BLaER1 (cell line): ENCODE measurements around the gene AKIRIN1.
A peak's percentile ranks its signal among the peaks of the same experiment; 100 is the strongest.

ENCODE experiments used
- H3K27ac ChIP-seq: shearing (Covaris generic); formaldehyde crosslinking; 2 replicates; pipeline ENCODE4 v1.8.1; 2022
- H3K27me3 ChIP-seq: shearing (Covaris generic); formaldehyde crosslinking; 2 replicates; pipeline ENCODE4 v1.8.1; 2022
- H3K36me3 ChIP-seq: shearing (Covaris generic); formaldehyde crosslinking; 2 replicates; pipeline ENCODE4 v1.8.1; 2022
- H3K4me1 ChIP-seq: shearing (Covaris generic); formaldehyde crosslinking; 2 replicates; pipeline ENCODE4 v1.8.1; 2022
- H3K4me2 ChIP-seq: shearing (Covaris generic); formaldehyde crosslinking; 2 replicates; pipeline ENCODE4 v1.8.1; 2022
- H3K4me3 ChIP-seq: shearing (Covaris generic); formaldehyde crosslinking; 2 replicates; pipeline ENCODE4 v1.8.1; 2022
- H3K9ac ChIP-seq: shearing (Covaris generic); formaldehyde crosslinking; 2 replicates; pipeline ENCODE4 v1.8.1; 2022
- H3K9me3 ChIP-seq: shearing (Covaris generic); formaldehyde crosslinking; 2 replicates; pipeline ENCODE4 v1.8.1; 2022
- H4K20me1 ChIP-seq: shearing (Covaris generic); formaldehyde crosslinking; 2 replicates; pipeline ENCODE4 v1.8.1; 2022
- Cebpa-rat ChIP-seq: shearing (Covaris generic); IDR thresholded peaks from 2 replicates; pipeline ENCODE4 v1.8.1; 2022

AKIRIN1 gene, protein sequence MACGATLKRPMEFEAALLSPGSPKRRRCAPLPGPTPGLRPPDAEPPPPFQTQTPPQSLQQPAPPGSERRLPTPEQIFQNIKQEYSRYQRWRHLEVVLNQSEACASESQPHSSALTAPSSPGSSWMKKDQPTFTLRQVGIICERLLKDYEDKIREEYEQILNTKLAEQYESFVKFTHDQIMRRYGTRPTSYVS

GRCh38 chr1:38990738-38991637, at the start of gene AKIRIN1:
Gene AKIRIN1, plus strand, starts transcription at chr1:38991276. Its CDS starts 105 bp downstream, at chr1:38991381.
- peak within 1 kb of the TSS; percentile 87 for H3K4me2 ChIP-seq
- peak within 1 kb of the TSS; percentile 95 for H3K27ac ChIP-seq
- peaks cover 29% of the 10 kb centered on the region for H3K36me3 ChIP-seq

GRCh38 chr1:38941527-38942019, 49.5 kb upstream of the AKIRIN1 start, which contains the start of gene RHBDL2:
Gene RHBDL2, minus strand, starts transcription at chr1:38941830. Its CDS starts 22,618 bp downstream, at chr1:38919212.
- no peaks in the 10 kb centered on the region for H3K36me3 ChIP-seq
- no peak within 1 kb of the TSS for H3K27ac ChIP-seq
- H3K4me1 ChIP-seq, result no peaks in the 10 kb centered on the region
- H3K9me3 ChIP-seq, result no peaks in the 10 kb centered on the region
- H3K4me3 ChIP-seq, result no peak within 1 kb of the TSS
- H3K27me3 ChIP-seq, result no peaks in the 10 kb centered on the region
- no peak within 1 kb of the TSS for H3K9ac ChIP-seq
- H3K4me2 ChIP-seq, result no peak within 1 kb of the TSS
- TF ChIP-seq Cebpa-rat, result no peak
- no peaks in the 10 kb centered on the region for H4K20me1 ChIP-seq

More at GRCh38 chr1:38990738-38991637, at the start of gene AKIRIN1:
- Histone ChIP-seq H3K9ac (peak within 1 kb of the TSS; percentile 94), H3K27me3 (no peaks in the 10 kb centered on the region), H3K4me1 (peaks cover 38% of the 10 kb centered on the region), H3K9me3 (no peaks in the 10 kb centered on the region), H4K20me1 (peaks cover 46% of the 10 kb centered on the region), H3K4me3 (peak within 1 kb of the TSS; percentile 93)
- TF ChIP-seq Cebpa-rat, result no peak

- Histone ChIP-seq H4K20me1 (no peaks in the 10 kb centered on the region), H3K36me3 (no peaks in the 10 kb centered on the region), H3K9ac (no peak overlapping the region), H3K27ac (no peak overlapping the region), H3K4me2 (no peak overlapping the region), H3K4me1 (no peaks in the 10 kb centered on the region), H3K27me3 (no peaks in the 10 kb centered on the region), H3K4me3 (no peak overlapping the region), H3K9me3 (peaks cover 12% of the 10 kb centered on the region)
- no peak for TF ChIP-seq Cebpa-rat
Observed at GRCh38 chr1:38942664-38943428, 48.2 kb upstream of the AKIRIN1 start.

DNA sequence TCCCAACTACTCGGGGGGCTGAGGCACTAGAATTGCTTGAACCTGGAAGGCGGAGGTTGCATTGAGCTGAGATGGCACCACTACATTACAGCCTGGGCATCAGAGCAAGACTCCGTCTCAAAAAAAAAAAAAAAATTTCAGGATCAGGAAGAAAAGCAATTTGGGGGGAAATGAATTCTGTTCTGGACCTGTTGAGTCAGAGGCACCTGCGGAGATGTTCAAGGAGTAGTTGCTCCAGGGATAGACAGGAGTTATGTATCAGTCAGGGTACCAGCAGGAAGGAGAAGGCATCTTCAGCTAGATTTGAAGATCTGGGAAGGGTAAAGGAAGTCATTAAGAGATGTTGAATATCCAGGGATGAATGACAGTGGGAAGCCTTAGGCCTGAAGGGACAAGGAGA, 46.5 kb upstream of the AKIRIN1 start:
- Histone ChIP-seq H3K27ac (no peak overlapping the region), H3K4me3 (no peak overlapping the region), H3K4me1 (no peaks in the 10 kb centered on the region), H3K4me2 (no peak overlapping the region), H3K27me3 (no peaks in the 10 kb centered on the region), H4K20me1 (no peaks in the 10 kb centered on the region), H3K36me3 (no peaks in the 10 kb centered on the region), H3K9me3 (peaks cover 13% of the 10 kb centered on the region), H3K9ac (no peak overlapping the region)
- TF ChIP-seq Cebpa-rat, result no peak

DNA sequence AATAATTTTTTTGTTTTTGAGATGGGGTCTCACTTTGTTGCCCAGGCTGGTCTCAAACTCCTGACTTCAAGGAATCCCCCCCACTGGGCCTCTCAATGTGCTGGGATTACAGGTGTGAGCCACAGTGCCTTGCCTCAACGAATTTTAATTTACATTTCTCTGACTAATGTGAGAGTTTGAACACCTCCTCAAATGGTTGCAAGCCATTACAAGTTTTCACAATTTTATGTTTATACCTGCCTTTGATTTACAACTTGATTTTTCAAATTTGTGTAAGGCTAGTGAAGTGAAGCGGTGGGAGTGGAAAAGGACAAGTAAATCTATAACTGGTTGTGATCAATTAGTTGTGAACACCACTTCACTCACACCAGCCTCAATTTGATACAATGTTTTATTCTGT, 40.5 kb upstream of the AKIRIN1 start:
- Histone ChIP-seq H3K9ac (no peak overlapping the region), H4K20me1 (no peaks in the 10 kb centered on the region), H3K9me3 (peaks cover 13% of the 10 kb centered on the region), H3K36me3 (no peaks in the 10 kb centered on the region), H3K4me3 (no peak overlapping the region), H3K27ac (no peak overlapping the region), H3K4me2 (no peak overlapping the region), H3K27me3 (no peaks in the 10 kb centered on the region), H3K4me1 (no peaks in the 10 kb centered on the region)
- TF ChIP-seq Cebpa-rat, result no peak

DNA sequence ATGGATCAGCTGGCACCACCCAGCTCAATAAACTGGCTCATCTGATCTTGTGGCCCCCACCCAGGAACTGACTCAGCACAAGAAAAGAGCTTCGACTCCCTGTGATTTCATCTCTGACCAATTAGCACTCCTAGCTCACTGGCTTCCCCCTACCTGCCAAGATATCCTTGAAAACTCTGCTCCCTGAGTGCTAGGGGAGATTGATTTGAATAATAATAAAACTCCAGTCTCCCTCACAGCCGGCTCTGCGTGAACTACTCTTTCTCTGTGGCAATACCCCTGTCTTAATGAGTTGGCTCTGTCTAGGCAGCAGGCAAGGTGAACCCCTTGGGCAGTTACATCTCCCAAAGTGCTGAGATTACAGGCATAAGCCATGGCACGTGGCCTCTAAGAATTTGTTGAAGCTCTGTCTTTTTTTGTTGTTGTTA, 37.6 kb upstream of the AKIRIN1 start:
- no peaks in the 10 kb centered on the region for H3K27me3 ChIP-seq
- no peaks in the 10 kb centered on the region for H3K36me3 ChIP-seq
- H3K9ac ChIP-seq, result no peak overlapping the region
- H3K27ac ChIP-seq, result no peak overlapping the region
- H3K4me1 ChIP-seq, result no peaks in the 10 kb centered on the region
- no peaks in the 10 kb centered on the region for H3K9me3 ChIP-seq
- no peak for TF ChIP-seq Cebpa-rat
- H3K4me2 ChIP-seq, result no peak overlapping the region
- no peak overlapping the region for H3K4me3 ChIP-seq
- H4K20me1 ChIP-seq, result no peaks in the 10 kb centered on the region

DNA sequence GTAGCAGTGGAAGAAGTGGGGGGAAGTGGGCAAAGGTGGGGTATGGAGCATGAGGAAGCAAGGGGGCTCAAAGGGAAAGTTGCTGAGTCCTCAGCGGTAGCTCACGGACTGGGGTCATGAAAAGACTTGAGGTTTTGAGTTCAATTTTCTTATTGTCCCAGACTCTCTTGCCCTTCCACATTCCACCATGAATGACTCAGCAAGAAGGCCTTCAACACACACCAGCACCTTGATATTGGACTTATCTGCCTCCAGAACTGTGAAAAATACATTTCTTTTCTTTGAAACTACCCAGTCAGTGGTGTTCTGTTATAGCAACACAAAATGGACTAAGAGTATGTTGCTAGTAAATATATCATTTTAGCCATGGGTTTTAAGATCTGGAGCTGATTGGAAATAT, 32.1 kb upstream of the AKIRIN1 start:
- H3K4me3 ChIP-seq, result no peak overlapping the region
- no peak for TF ChIP-seq Cebpa-rat
- H4K20me1 ChIP-seq, result no peaks in the 10 kb centered on the region
- no peak overlapping the region for H3K27ac ChIP-seq
- no peak overlapping the region for H3K9ac ChIP-seq
- H3K4me2 ChIP-seq, result no peak overlapping the region
- no peaks in the 10 kb centered on the region for H3K27me3 ChIP-seq
- no peaks in the 10 kb centered on the region for H3K9me3 ChIP-seq
- H3K36me3 ChIP-seq, result no peaks in the 10 kb centered on the region
- no peaks in the 10 kb centered on the region for H3K4me1 ChIP-seq

GRCh38 chr1:38962113-38962512, 29.0 kb upstream of the AKIRIN1 start:
- Histone ChIP-seq H3K4me3 (no peak overlapping the region), H3K4me2 (no peak overlapping the region), H3K9me3 (no peaks in the 10 kb centered on the region), H3K9ac (no peak overlapping the region), H3K4me1 (no peaks in the 10 kb centered on the region), H4K20me1 (no peaks in the 10 kb centered on the region), H3K27ac (no peak overlapping the region), H3K27me3 (no peaks in the 10 kb centered on the region), H3K36me3 (no peaks in the 10 kb centered on the region)
- TF ChIP-seq Cebpa-rat, result no peak

DNA sequence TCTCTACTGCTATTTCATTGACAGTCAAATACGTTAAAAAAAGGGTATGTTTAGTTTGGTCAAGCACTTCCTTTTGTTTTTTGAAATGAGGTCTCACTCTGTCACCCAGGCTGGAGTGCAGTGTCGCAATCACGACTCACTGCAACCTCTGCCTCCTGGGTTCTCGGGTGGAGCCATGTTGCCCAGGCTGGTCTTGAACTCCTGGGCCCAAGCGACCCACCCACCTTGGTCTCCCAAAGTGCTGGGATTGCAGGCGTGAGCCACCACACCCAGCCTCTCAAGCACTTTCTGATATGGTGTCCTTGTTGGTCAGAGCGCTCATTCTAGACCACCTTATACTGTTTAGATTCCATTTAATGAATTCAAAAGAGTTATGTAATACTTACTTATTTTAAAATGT, 28.5 kb upstream of the AKIRIN1 start:
- H3K9me3 ChIP-seq, result no peaks in the 10 kb centered on the region
- peak; percentile 67 for TF ChIP-seq Cebpa-rat
- H3K27me3 ChIP-seq, result no peaks in the 10 kb centered on the region
- H3K27ac ChIP-seq, result no peak overlapping the region
- no peak overlapping the region for H3K9ac ChIP-seq
- H3K4me3 ChIP-seq, result no peak overlapping the region
- H4K20me1 ChIP-seq, result no peaks in the 10 kb centered on the region
- no peaks in the 10 kb centered on the region for H3K4me1 ChIP-seq
- no peaks in the 10 kb centered on the region for H3K36me3 ChIP-seq
- H3K4me2 ChIP-seq, result no peak overlapping the region
